ENCODE data around the gene KNDC1.
"Not testable (repeated sequence)": the region's sequence is repeated elsewhere in the genome, so short reads cannot be mapped to it uniquely, and the experiment has no call there.

DNA sequence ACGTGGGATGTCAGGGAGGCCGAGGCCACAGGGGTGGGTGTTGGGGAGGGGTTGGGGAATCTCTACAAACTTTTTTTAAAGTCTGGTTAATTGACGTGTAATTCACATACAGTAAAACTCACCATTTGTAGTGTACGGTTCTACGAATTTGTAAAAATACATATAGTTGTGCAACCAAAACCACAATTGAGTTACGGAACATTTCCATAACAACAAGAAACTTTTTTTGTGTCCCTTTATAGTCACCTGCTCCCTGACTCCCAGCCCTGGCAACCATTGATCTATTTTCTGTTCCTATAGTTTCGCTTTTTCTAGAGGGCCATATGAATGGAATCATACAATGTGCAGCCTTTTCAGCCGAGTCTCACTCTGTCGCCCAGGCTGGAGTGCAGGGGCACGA is 74.8 kb downstream of the KNDC1 start:
- TF ChIP-seq, protein P1, sequence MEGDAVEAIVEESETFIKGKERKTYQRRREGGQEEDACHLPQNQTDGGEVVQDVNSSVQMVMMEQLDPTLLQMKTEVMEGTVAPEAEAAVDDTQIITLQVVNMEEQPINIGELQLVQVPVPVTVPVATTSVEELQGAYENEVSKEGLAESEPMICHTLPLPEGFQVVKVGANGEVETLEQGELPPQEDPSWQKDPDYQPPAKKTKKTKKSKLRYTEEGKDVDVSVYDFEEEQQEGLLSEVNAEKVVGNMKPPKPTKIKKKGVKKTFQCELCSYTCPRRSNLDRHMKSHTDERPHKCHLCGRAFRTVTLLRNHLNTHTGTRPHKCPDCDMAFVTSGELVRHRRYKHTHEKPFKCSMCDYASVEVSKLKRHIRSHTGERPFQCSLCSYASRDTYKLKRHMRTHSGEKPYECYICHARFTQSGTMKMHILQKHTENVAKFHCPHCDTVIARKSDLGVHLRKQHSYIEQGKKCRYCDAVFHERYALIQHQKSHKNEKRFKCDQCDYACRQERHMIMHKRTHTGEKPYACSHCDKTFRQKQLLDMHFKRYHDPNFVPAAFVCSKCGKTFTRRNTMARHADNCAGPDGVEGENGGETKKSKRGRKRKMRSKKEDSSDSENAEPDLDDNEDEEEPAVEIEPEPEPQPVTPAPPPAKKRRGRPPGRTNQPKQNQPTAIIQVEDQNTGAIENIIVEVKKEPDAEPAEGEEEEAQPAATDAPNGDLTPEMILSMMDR (IDR thresholded peaks at IDR 0.05): not testable (repeated sequence)
- TF ChIP-seq POLR2A (IDR thresholded peaks at IDR 0.05): not testable (repeated sequence)
